Left renal pelvis (tissue), 4 donors: ENCODE results near the gene ARFRP1. TPM values are rescaled to one million over a fixed set of nuclear protein-coding genes. Genes with fewer than 3 reads are reported as not detected.

ENCODE experiments used
- DNase-seq, 4 donors: peaks; one replicate each; pipeline ENCODE4 v3.0.0-alpha.2; 2013; ENCODE audit warnings: low read depth in 4 of 4, low spot score in 3 of 4
- polyA plus RNA-seq, 4 donors: library from polyadenylated mRNA; unstranded; fragments of 120-200 nt; gene quantifications; one replicate each; pipeline ENCODE4 v1.2.1, GENCODE V29; 2013; ENCODE audit not compliant: insufficient read length in 4 of 4

ARFRP1 gene
- polyA plus RNA-seq, 4 donors = 28.0 to 38.1 (median 33.5) TPM

GRCh38 chr20:63703471-63703975 is 4.3 kb downstream of the ARFRP1 start:
- no peak for DNase-seq

DNA sequence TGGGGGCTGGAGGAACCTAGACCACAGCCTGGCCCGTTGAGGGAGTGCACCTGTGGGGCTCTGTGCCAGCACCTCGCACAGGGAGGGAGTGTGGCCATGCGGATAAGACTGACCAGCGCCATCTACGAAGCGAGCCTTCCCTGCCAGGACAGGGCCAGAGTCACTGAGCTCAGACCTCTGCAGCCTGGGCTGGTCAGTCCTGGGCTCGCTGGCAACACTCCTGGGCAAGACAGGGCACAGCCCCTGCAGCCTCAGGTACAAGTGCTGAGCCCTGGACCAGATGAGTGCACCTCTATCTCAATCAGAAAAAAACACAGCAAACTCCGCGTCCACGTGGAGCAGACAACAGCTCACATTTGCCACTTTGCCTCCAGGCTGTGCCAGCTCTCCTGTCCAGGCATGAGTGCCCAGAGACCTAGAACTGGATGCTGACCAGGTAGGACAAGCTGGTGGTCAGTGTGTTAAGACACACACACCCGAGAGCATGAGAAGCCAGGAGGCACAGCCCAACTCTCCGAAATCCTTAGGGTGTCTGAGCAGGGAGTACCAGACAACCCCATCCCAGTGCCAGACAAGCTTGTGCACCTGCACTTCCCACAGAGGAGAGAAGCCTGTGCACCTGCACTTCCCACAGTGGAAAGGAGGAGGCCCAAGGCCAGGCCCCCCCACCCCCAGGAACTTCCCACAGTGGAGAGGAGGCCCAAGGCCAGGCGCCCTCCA is 4.9 kb downstream of the ARFRP1 start:
- no peak for DNase-seq

DNA sequence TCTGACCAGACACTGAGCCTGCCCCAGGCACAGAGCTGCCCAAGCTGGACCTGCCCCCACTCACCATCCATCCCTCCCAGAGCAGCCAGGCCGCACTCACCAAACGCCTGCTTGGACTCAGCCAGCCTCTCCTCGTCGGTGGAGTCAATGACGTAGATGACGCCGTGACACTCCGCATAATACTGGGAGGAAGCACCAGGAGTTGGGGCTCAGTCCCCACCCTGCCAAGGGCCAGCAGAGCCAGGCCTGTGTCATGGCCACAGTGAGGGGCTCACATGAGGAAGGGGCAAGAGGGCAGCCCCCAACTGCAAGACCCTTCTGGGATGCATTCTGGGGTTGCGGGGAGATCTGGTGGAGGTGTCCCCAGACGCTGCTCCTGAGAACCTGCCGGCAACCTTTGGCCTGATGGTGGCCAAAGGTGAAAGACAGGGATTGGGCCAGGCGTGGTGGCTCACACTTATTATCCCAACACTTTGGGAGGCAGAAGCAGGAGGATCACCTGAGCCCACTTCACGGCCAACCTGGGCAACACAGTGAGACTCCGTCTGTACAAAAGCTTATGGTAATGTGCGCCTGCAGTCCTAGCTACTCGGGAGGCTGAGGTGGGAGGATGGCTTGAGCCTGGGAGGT is 5.6 kb downstream of the ARFRP1 start:
- no peak for DNase-seq

- DNase-seq = no peak
Measured at GRCh38 chr20:63701329-63702035, 6.3 kb downstream of the ARFRP1 start.

GRCh38 chr20:63701051-63701328 is 6.8 kb downstream of the ARFRP1 start:
- no peak for DNase-seq

DNA sequence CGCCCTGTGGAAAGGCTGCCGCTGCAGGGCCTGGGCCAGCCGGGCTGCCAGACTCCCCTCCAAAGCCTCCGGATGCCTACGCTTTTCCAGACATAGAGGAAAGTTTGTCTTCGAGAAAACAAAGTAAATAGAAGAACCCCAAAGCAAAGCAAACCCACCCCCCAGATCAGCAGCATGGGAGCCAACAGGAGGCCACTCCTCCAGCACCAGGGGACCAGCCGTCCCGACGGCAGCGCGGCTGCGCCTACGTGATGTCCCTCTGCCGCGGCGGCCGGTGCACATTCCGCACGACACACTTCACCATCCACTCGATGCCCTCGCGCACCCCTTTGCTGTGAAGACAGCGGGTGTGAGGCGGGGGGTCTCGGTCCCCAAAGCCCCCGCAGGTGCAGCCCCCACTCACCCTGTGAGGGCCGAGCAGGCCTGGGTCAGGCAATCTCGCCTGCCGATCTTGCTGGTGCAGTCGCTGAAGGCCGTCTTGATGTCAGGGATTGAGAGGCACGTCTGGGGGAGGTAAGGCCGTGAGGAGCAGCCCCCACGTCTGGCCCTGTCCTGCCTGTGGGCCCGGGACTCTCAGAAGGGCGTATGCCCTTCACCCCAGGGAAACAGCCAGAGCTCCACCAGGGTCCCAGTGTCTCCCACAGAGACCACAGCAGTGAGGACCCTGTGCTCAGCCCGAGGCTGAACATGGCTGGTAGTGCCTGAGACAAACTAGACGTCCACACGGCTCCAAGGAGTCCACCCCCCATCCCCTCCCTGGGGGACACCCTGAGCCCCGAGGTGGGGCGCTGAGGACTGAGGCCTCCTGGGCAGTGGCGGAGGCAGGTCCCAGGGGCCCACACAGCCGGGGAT is 7.4 kb downstream of the ARFRP1 start:
- DNase-seq = no peak

GRCh38 chr20:63699466-63700198 is 8.1 kb downstream of the ARFRP1 start:
- no peak for DNase-seq

GRCh38 chr20:63698739-63699465 is 8.9 kb downstream of the ARFRP1 start:
- DNase-seq = no peak

GRCh38 chr20:63697868-63698545 is 9.8 kb downstream of the ARFRP1 start:
- no peak for DNase-seq

DNA sequence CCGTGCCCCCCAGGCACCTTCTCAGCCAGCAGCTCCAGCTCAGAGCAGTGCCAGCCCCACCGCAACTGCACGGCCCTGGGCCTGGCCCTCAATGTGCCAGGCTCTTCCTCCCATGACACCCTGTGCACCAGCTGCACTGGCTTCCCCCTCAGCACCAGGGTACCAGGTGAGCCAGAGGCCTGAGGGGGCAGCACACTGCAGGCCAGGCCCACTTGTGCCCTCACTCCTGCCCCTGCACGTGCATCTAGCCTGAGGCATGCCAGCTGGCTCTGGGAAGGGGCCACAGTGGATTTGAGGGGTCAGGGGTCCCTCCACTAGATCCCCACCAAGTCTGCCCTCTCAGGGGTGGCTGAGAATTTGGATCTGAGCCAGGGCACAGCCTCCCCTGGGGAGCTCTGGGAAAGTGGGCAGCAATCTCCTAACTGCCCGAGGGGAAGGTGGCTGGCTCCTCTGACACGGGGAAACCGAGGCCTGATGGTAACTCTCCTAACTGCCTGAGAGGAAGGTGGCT is 10.4 kb downstream of the ARFRP1 start:
- no peak for DNase-seq

DNA sequence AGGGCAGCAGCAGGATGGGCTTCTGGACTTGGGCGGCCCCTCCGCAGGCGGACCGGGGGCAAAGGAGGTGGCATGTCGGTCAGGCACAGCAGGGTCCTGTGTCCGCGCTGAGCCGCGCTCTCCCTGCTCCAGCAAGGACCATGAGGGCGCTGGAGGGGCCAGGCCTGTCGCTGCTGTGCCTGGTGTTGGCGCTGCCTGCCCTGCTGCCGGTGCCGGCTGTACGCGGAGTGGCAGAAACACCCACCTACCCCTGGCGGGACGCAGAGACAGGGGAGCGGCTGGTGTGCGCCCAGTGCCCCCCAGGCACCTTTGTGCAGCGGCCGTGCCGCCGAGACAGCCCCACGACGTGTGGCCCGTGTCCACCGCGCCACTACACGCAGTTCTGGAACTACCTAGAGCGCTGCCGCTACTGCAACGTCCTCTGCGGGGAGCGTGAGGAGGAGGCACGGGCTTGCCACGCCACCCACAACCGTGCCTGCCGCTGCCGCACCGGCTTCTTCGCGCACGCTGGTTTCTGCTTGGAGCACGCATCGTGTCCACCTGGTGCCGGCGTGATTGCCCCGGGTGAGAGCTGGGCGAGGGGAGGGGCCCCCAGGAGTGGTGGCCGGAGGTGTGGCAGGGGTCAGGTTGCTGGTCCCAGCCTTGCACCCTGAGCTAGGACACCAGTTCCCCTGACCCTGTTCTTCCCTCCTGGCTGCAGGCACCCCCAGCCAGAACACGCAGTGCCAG is 11.0 kb downstream of the ARFRP1 start, which contains the start of gene TNFRSF6B:
Gene TNFRSF6B (plus strand): TSS at position 25 of the 729 bp plus-strand sequence. CDS start 116 bp downstream, at position 141.
- no peak for DNase-seq

DNA sequence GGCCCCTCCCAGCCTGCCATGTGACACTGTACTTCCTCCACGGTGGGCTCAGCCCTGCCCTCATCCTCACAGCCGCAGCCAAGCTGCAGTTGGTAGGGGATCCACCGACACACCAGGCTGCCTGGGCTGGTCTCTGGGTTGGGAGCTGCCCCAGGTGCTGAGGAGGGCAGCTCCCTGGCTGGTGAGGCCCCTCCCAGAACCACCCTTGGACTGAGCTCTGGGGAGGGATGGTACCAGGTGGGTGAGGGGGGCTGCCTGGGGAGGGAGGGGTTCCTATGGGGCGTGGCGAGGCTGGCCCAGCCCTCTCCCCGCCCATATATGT is 11.5 kb downstream of the ARFRP1 start:
- peak in 2 of 4 donors; percentile 31 to 45 for DNase-seq

DNA sequence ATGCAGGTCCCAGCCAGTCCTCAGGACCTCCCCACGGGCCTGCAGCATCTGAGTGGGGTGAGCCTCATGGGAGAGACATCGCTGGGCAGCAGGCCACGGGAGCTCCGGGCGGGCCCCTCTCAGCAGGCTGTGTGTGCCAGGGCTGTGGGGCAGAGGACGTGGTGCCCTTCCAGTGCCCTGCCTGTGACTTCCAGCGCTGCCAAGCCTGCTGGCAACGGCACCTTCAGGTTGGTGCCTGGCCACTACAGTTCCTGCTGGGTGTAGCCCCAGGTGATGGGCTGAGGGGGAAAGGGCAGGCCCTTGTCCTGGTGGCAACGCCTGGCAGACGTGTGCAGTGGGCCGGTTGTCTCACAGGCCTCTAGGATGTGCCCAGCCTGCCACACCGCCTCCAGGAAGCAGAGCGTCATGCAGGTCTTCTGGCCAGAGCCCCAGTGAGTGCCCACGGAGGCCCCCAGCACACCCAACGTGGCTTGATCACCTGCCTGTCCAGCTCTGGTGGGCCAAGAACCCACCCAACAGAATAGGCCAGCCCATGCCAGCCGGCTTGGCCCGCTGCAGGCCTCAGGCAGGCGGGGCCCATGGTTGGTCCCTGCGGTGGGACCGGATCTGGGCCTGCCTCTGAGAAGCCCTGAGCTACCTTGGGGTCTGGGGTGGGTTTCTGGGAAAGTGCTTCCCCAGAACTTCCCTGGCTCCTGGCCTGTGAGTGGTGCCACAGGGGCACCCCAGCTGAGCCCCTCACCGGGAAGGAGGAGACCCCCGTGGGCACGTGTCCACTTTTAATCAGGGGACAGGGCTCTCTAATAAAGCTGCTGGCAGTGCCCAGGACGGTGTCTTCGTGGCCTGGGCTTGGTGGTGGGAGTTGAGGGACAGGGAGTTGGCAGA is 12.1 kb downstream of the ARFRP1 start:
- no peak for DNase-seq

DNA sequence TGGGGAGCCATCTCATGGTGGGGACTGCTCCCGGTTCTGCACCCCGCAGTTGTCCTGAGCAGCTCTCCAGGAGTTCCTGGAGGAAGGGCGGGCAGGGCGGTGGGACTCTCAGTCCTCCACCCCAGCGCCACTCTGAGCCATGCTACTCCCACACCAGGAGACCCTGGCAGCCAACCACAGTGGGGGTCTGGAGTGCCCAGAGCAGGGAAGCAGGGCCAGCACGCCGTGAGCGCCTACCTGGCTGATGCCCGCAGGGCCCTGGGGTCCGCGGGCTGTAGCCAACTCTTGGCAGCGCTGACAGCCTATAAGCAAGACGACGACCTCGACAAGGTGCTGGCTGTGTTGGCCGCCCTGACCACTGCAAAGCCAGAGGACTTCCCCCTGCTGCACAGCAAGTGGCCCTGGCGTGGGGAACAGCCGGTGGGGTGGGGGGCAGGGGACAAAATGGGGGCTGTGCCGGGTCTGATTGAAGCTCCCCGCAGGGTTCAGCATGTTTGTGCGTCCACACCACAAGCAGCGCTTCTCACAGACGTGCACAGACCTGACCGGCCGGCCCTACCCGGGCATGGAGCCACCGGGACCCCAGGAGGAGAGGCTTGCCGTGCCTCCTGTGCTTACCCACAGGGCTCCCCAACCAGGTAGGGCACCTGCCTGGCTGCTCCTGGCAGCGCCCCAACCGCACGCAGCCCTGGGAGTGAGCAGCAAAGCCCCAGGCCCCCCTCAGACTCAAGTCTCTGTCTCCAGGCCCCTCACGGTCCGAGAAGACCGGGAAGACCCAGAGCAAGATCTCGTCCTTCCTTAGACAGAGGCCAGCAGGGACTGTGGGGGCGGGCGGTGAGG is 13.0 kb downstream of the ARFRP1 start:
- no peak for DNase-seq

DNA sequence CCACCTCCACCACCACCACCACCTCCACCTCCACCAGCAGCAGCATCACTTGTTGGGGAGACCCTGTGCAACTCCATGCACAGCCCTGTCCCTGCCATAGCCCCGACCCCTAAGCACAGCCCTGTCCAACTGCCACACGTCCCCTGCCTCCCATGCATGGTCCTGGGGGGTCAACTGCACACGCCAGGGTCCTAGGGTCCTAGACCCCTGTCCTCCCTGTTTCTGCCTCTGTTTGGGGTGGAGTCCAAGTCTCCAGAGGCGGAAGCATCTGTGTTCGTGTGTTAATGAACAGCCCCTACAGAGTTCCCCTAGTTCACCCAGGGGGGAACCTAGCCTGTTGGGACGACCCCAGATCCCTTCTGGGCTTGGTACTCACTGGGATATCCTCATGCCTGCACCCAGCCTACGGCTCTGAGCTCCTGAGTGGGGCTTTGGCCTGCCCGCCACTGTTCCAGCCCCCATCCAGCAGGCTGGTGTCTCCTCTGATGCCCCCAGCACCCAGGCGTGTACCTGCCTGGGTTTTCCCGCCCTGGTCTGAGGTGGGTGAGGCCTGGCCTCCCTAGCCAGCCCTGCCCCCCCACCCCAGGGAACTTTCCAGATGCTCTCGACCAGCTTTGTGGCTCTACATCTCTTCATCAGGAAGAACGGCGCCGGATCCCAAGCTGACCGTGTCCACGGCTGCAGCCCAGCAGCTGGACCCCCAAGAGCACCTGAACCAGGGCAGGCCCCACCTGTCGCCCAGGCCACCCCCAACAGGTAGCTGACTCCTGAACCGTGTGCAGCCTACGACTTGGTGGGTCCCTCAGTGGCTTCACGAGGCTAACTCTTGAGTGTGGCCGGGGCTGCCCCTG is 13.8 kb downstream of the ARFRP1 start:
- DNase-seq = no peak
